Left renal cortex interstitium (tissue), 4 donors: Measurements from ENCODE around the gene APOD. TPM values are rescaled to one million over a fixed set of nuclear protein-coding genes. Genes with fewer than 3 reads are reported as not detected.
"Not testable (repeated sequence)": the region's sequence is repeated elsewhere in the genome, so short reads cannot be mapped to it uniquely, and the experiment has no call there.

Experiments
- DNase-seq, 4 donors: peaks; one replicate each; pipeline ENCODE4 v3.0.0-alpha.2; 2013; ENCODE audit warnings: low read depth in 4 of 4, low spot score in 2 of 4, missing footprints in 1 of 4
- polyA plus RNA-seq, 4 donors: library from polyadenylated mRNA; unstranded; fragments of 120-200 nt; gene quantifications; one replicate each; pipeline ENCODE4 v1.2.1, GENCODE V29; 2013; ENCODE audit not compliant: insufficient read length in 4 of 4

Gene APOD
- polyA plus RNA-seq, 4 donors = 1.0 to 8.5 (median 5.4) TPM

GRCh38 chr3:195590381-195590780 lies 6.6 kb upstream of the APOD start:
- not testable (repeated sequence) for DNase-seq

DNA sequence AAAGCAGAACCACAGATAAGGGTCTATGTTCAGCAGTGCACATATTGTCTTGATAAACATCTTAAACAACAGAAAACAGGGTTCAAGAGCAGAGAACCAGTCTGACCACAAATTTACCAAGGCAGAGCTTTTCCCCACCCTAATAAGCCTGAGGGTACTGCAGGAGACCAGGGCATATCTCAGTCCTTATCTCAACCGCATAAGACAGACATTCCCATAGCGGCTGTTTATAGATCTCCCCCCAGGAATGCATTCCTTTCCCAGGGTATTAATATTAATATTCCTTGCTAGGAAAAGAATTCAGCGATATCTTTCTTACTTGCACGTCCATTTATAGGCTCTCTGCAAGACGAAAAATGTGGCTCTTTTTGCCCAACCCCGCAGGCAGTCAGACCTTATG lies 6.1 kb upstream of the APOD start:
- not testable (repeated sequence) for DNase-seq

GRCh38 chr3:195587824-195588223 lies 4.1 kb upstream of the APOD start:
- DNase-seq = no peak

- DNase-seq = no peak
These were observed 3.7 kb upstream of the APOD start for GRCh38 chr3:195587406-195587805.

GRCh38 chr3:195584543-195584870 lies 767 bp upstream of the APOD start:
- DNase-seq = no peak

DNA sequence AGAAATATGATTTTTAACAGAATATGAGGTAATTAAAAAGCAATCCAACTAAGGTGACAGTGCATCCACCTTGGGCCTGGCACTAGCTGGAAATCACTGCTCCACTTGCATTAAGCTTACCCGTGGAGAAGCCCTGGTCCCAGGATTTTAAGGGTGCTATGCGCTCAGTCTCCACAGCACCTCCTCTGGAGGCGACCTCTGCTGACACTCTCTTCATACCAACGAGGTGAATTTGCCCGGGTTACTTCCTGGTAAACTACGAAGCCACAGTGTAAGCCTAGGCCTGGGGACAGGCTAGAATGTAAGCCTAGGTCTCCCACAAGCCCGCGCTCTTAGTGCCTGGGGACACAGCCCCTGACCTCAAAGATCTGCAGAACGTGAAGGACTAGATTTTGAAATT lies 793 bp downstream of the APOD start:
- no peak for DNase-seq

- no peak for DNase-seq
These were observed 2.8 kb downstream of the APOD start for GRCh38 chr3:195580744-195581443.

- DNase-seq = no peak
These were observed 4.5 kb downstream of the APOD start for GRCh38 chr3:195579281-195579680.

- no peak for DNase-seq
These were observed 5.2 kb downstream of the APOD start for GRCh38 chr3:195578565-195578964.

GRCh38 chr3:195577645-195578177 lies 6.0 kb downstream of the APOD start:
- DNase-seq = no peak

GRCh38 chr3:195574497-195575304 lies 9.0 kb downstream of the APOD start:
- no peak for DNase-seq

DNA sequence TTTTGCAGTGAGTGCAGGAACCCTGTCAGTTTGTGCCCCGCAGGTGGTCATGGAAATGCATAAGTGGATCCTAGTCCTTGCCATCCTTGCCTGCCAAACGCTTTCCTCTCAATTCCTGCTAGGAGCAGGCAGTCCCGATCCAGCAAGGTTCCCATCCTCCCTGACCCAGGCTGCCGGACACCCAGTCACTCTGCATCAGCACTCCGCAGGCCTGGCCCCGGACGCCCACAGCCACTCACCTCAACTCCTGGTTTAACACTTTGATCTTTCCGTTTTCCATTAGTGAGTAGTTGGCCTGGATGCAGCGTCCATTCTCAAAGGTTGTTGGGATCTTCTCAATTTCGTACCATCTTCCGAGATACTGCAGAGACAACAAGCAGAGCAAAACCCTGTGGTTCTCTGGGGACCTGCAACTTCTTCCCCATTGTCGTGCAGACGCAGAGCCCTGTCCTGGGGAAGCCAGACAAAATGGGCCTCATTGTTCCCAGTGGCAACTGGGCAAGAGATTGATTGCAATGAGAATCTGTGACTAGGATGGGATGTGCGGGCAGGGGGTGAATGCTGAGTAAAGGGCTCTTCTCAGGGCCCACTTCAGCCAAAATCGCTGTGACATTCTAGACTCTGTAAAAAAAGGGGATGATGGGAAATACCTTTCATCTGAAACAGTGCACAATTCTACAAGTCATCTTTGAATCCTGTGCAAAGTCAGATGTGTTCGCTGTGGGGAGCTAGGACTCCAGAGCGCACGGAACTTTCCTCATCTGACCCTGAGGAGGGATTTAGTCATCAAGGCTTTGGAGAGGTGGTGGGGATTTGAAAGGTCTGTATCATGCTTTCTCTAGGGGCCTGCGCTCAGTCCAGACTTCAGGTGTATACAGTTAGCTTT lies 9.9 kb downstream of the APOD start:
- no peak for DNase-seq

- DNase-seq = no peak
These were observed 12.4 kb downstream of the APOD start for GRCh38 chr3:195571361-195571760.

DNA sequence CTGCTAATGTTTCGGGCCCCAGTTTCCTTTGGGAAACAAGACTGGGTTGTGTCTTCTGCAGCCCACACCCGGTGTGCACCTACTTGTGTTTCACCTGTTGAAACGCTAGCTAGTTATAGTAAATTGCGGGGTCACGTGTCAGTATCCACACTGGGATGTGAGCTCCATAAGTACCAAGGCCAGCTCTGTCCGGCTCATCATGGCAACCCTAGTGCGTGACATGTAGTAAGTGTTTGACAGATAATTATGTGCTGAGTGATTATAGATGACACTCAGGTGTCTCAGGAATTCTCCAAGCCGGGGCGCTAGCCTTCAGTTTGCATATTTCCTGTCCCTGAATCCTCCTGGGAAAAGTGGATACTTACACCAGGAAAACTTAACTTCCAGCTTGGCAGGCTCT lies 12.8 kb downstream of the APOD start:
- no peak for DNase-seq

DNA sequence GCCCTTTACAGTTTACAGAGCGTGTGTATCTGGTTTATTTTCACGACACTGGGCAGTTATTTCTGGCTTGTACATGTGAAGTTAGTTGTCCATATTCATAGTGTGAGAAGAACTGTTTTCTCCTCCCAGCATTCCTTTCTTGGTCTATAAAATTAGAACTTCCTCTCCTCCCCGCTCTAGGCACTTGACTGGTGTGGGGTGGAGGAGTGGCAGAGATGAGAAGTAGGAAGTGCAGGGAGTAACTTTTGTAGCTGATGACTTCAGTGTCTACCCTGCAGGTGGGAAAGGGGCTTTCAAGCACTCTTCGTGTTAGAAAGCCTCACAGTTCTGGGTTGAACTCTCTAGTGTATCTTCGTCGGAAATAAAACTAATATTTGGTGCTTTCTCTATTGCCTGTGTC lies 13.4 kb downstream of the APOD start:
- no peak for DNase-seq

DNA sequence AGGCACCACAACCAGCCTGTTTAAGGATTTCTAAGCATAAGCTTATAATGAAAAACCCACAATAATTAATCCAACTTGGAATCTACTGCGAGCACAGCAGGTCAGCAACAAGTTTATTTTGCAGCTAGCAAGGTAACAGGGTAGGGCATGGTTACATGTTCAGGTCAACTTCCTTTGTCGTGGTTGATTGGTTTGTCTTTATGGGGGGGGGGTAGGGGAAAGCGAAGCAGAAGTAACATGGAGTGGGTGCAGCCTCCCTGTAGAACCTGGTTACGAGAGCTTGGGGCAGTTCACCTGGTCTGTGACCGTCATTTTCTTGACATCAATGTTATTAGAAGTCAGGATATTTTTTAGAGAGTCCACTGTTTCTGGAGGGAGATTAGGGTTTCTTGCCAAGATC lies 15.1 kb downstream of the APOD start:
- DNase-seq = no peak

GRCh38 chr3:195566797-195567196 lies 16.9 kb downstream of the APOD start:
- DNase-seq = no peak

GRCh38 chr3:195565716-195566115 lies 18.0 kb downstream of the APOD start:
- DNase-seq = no peak

DNA sequence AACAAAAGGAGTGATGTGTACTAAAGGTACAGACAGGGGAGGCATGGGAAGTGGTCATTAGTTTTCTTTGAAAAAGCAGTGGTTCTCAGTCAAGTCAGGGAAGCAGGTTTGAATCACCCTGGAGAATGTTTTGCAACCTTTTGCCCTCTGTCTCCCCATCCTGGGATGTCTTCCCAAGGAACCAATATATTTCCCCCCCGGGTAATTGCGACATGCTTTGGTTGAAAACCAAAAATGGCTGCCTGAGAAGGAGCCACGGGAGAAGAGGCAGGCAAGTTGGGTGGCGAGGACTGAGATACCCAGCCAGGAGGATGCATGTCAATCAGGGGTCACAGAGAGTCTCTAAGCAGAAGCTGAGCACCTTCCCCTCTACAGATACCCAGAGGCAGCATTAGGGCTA lies 20.4 kb downstream of the APOD start:
- no peak for DNase-seq

GRCh38 chr3:195559723-195560409 lies 23.9 kb downstream of the APOD start:
- DNase-seq = no peak
